Erythroblast (primary cell): ENCODE measurements around the gene HPS1.

ENCODE experiments used
- GATA1 ChIP-seq: IDR thresholded peaks from 2 replicates; pipeline ENCODE4 v1.6.1; 2011; ENCODE audit warnings: low read depth, mild to moderate bottlenecking, control low read depth, low read length, moderate library complexity
- POLR2A ChIP-seq: IDR thresholded peaks from 2 replicates; pipeline ENCODE4 v1.6.1; 2011; ENCODE audit warnings: mild to moderate bottlenecking, low read length

- TF ChIP-seq POLR2A (no peak), GATA1 (no peak)
Observed at GRCh38 chr10:98472196-98472595, 25.5 kb upstream of the HPS1 start.
